Immature natural killer cell (primary cell): ENCODE results near the gene SMS. TPM values are rescaled to one million over a fixed set of nuclear protein-coding genes. Genes with fewer than 3 reads are reported as not detected.

ENCODE experiments used
- DNase-seq, 3 donors: peaks; one replicate each; pipeline ENCODE4 v3.0.0; 2022; ENCODE audit warnings: mixed read lengths in 1 of 3
- H3K27ac Mint-ChIP-seq, 6 donors: one replicate each; pipeline ENCODE4 v1.8.0; 2020; ENCODE audit warnings: mixed read lengths in 6 of 6, mild to moderate bottlenecking in 5 of 6, inconsistent platforms in 4 of 6, moderate library complexity in 3 of 6
- H3K27me3 Mint-ChIP-seq, 3 donors: one replicate each; pipeline ENCODE4 v1.8.0; 2020 to 2021; ENCODE audit warnings: low read depth in 3 of 3, mild to moderate bottlenecking in 3 of 3, mixed read lengths in 3 of 3, moderate library complexity in 3 of 3, inconsistent platforms in 1 of 3
- H3K36me3 Mint-ChIP-seq, 3 donors: one replicate each; pipeline ENCODE4 v1.8.0; 2020; ENCODE audit warnings: mixed read lengths in 3 of 3, inconsistent platforms in 2 of 3, mild to moderate bottlenecking in 2 of 3
- H3K4me1 Mint-ChIP-seq, 2 donors: one replicate each; pipeline ENCODE4 v1.8.0; 2020; ENCODE audit warnings: inconsistent platforms in 2 of 2, mild to moderate bottlenecking in 2 of 2, mixed read lengths in 2 of 2, moderate library complexity in 1 of 2
- H3K4me3 Mint-ChIP-seq, 5 donors: one replicate each; pipeline ENCODE4 v1.8.0; 2020; ENCODE audit warnings: mild to moderate bottlenecking in 5 of 5, mixed read lengths in 5 of 5, inconsistent platforms in 3 of 5, moderate library complexity in 3 of 5
- H3K9me3 Mint-ChIP-seq, 6 donors: one replicate each; pipeline ENCODE4 v1.8.0; 2020; ENCODE audit warnings: mild to moderate bottlenecking in 6 of 6, mixed read lengths in 6 of 6, inconsistent platforms in 4 of 6, moderate library complexity in 3 of 6
- polyA plus RNA-seq, 3 donors: library from polyadenylated mRNA; unstranded; fragments of 300-500 nt; fragmentation: Illumina TruSeq; gene quantifications; one replicate each; pipeline ENCODE4 v1.2.3, GENCODE V29; 2021

SMS gene
- 10 to 100 TPM; 42.6 to 84.1 (median 55.7) TPM for polyA plus RNA-seq

DNA sequence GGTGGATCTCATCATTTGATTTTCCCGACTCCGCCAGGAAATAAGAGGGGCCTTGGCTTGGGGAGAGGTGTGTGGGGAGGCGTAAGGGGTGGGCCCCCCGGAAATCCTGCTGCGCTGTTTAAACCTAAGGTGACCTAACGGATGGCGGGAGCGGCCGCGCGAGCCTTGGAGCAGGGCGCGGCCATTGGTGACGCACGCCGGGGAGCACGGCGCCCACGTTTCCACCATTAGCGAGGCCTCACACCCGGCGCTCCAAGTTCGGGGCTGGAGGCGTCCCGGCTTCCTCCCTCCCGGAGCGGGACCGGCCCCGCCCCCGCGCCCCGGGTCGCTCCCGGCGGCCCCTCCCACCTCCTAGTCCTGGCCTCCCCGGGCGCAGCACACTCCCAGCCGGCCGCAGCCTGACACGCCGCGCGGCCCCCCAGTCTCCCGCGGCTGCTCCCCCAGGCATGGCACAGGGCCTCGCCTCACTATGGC, at the start of gene SMS:
SMS (plus strand) TSS at position 354 of the 474 bp plus-strand sequence; CDS start at position 470, 116 bp downstream.
- Mint-ChIP-seq H3K4me3 (peak within 1 kb of the TSS; percentile 83 to 90 (median 88)), H3K27me3 (peaks cover 2 to 10% (median 3%) of the 10 kb centered on the region in 3 donors), H3K9me3 (no peaks in the 10 kb centered on the region), H3K36me3 (no peaks in the 10 kb centered on the region), H3K27ac (peak within 1 kb of the TSS; percentile 44 to 89 (median 86)), H3K4me1 (peaks cover 25 to 35% of the 10 kb centered on the region in 2 donors)
- DNase-seq, result peak; percentile 22 to 38 (median 35)

DNA sequence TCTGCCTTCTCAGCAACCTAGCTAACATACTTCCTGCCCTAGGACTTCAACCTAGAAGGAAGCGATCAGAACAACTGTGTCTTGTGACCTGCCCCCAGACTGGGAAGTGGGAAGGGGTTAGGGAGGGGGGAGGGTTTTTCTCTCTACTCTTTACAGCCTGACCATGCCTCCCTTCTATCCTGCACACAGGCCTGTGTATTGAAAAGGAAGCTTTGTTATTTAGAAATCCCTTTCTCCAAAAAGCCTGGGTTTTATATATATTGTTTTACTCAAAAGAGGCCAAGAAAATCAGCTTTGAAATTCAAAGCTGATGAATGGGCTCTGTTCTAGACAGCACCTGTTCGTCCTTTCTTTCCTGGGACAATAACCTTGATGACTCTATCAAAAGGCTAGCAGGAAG, 35.2 kb upstream of the SMS start:
- no peak overlapping the region for H3K4me3 Mint-ChIP-seq
- no peaks in the 10 kb centered on the region for H3K4me1 Mint-ChIP-seq
- H3K9me3 Mint-ChIP-seq, result no peaks in the 10 kb centered on the region
- no peaks in the 10 kb centered on the region for H3K27me3 Mint-ChIP-seq
- H3K27ac Mint-ChIP-seq, result no peak overlapping the region
- DNase-seq, result no peak
- no peaks in the 10 kb centered on the region for H3K36me3 Mint-ChIP-seq

DNA sequence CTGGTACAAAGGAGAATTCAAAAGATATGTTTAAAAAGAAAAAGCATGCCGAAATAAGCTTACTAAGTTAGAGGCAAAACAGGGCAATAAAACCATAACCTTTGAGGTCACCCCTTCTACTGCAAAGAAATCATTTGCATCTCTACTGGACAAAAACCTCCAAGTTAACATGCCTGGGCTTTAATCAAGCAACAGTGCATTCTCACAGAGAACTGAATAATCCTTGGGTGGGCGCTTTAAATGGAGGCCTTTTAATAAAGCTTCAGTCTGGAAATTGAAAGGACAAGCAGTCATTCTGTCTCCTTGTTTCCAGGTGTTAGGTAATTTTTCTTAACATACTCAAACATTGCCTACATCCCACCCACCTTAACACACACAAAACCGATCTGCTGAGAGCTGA, 34.6 kb upstream of the SMS start:
- DNase-seq, result no peak
- Mint-ChIP-seq H3K36me3 (peaks cover 0 to under 1% (median 0%) of the 10 kb centered on the region in 3 donors), H3K4me1 (no peaks in the 10 kb centered on the region), H3K27me3 (peaks cover 0 to 2% (median 0%) of the 10 kb centered on the region in 3 donors), H3K9me3 (no peaks in the 10 kb centered on the region), H3K27ac (no peak overlapping the region), H3K4me3 (no peak overlapping the region)

DNA sequence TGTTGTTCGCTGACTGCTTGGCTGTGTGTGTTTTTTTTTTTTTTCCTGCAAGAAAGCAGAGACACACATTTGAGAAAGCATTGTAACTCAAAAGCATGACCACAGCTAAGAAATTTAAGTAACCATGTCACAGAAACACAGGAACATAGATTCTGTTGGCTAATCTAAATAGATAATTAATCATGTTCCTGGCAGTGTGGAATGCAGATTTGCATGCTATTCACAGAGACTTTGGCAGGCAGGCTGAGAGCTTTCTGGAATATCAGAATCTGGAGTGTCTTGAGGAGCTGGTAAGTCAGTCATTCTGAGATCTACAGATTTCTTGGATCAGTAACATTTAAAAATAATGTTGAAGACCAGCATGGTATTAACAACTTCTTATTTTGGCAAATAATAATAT, 33.2 kb upstream of the SMS start:
- no peak overlapping the region for H3K27ac Mint-ChIP-seq

DNA sequence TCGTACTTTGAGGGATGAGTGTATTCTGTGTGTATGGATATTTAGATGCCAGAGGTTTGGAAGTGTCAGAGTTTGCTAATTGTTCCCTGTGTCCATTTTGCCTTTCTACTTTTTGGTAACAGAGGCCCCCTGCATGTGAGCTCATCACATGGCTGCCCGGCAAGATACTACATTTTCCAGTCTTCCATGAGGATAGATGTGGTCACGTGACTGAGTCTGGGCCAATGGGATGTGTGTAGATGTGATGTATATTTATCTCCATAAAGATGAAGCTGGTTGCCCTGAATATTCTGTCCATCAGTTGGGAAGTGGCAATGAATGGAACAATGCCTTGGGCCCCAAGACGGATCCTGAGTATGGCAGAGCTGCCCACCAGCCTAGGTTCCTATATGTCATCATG, 29.0 kb upstream of the SMS start:
- Mint-ChIP-seq H3K27ac (no peak overlapping the region), H3K4me3 (no peak overlapping the region), H3K27me3 (peaks cover 0 to 8% (median 2%) of the 10 kb centered on the region in 3 donors), H3K9me3 (no peaks in the 10 kb centered on the region), H3K36me3 (peaks cover 0 to 4% (median 0%) of the 10 kb centered on the region in 3 donors), H3K4me1 (no peaks in the 10 kb centered on the region)
- DNase-seq, result no peak

More for the DNA sequence above, 33.2 kb upstream of the SMS start:
- H3K9me3 Mint-ChIP-seq, result no peaks in the 10 kb centered on the region
- DNase-seq, result no peak
- H3K27me3 Mint-ChIP-seq, result peaks cover 0 to 6% (median 0%) of the 10 kb centered on the region in 3 donors
- no peaks in the 10 kb centered on the region for H3K4me1 Mint-ChIP-seq
- H3K4me3 Mint-ChIP-seq, result no peak overlapping the region
- H3K36me3 Mint-ChIP-seq, result peaks cover 0 to 4% (median 0%) of the 10 kb centered on the region in 3 donors

DNA sequence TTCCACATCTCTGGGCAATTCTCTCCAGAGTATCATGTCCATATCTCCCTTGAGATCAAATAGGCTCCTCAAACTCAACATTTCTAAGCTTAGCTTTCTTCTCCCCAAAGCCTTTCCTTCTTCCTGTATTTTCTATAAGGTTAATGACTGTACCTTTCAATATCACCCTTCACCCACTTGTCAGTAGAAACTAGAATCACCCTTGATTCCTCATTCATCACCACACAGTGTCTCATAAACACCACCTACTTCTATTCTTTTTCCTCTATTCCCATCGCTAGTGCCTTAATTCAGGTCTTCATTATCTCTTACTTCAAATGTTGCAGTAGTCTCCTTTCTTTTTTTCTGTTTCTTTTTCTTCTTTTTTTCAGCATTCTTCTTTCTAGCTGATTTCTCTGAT, 28.3 kb upstream of the SMS start:
- no peaks in the 10 kb centered on the region for H3K9me3 Mint-ChIP-seq
- peaks cover 0 to 4% (median 0%) of the 10 kb centered on the region in 3 donors for H3K36me3 Mint-ChIP-seq
- H3K4me1 Mint-ChIP-seq, result no peaks in the 10 kb centered on the region
- H3K4me3 Mint-ChIP-seq, result no peak overlapping the region
- H3K27ac Mint-ChIP-seq, result peak overlapping the region in 1 of 6 donors; percentile 80
- no peak for DNase-seq
- peaks cover 0 to 8% (median 2%) of the 10 kb centered on the region in 3 donors for H3K27me3 Mint-ChIP-seq

DNA sequence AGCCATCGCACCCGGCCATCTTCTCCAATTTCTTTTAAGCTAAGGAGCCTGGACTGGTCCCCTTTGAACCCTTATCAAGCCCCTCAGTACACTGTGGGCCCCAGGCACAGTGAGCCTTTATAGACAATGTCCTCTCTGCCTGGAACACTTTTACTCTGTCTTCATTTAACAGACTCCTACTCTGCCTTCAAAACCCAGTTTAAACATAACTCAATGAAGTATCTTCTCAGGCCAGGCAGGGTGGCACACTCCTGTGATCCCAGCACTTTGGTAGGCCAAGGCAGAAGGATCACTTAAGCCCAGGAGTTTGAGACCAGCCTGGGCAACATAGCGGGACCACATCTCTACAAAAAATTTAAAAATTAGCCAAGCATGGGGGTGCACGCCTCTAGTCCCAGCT, 27.5 kb upstream of the SMS start:
- H3K4me1 Mint-ChIP-seq, result no peaks in the 10 kb centered on the region
- DNase-seq, result no peak
- no peak overlapping the region for H3K4me3 Mint-ChIP-seq

DNA sequence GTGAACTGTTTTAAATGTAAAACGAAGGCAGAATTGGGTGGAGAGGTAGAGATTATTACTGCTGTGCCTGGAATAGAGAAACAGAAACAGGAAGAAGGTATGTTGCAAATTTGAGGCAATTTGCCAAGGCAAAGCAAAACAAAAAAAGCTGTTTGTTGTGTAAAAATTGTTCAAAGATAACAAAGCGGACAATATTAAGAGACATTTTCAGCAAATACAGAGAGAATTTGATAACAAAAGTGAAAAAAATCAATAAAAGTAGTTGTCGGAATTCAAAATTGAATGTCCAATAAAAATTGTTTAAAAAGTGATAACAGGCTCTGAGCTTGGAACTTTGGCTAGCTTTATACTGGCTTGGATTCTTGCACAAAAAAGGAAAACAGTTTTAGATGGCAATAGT, 14.4 kb upstream of the SMS start:
- peaks cover 0 to 5% of the 10 kb centered on the region in 2 donors for H3K4me1 Mint-ChIP-seq
- no peaks in the 10 kb centered on the region for H3K9me3 Mint-ChIP-seq
- peaks cover 0 to 3% (median 0%) of the 10 kb centered on the region in 3 donors for H3K36me3 Mint-ChIP-seq
- H3K4me3 Mint-ChIP-seq, result no peak overlapping the region
- H3K27ac Mint-ChIP-seq, result no peak overlapping the region
- DNase-seq, result no peak
- H3K27me3 Mint-ChIP-seq, result peaks cover 0 to 6% (median 2%) of the 10 kb centered on the region in 3 donors

More for the DNA sequence above, 27.5 kb upstream of the SMS start:
- Mint-ChIP-seq H3K27ac (no peak overlapping the region), H3K27me3 (peaks cover 0 to 8% (median 2%) of the 10 kb centered on the region in 3 donors), H3K9me3 (no peaks in the 10 kb centered on the region), H3K36me3 (peaks cover 0 to 4% (median 0%) of the 10 kb centered on the region in 3 donors)

DNA sequence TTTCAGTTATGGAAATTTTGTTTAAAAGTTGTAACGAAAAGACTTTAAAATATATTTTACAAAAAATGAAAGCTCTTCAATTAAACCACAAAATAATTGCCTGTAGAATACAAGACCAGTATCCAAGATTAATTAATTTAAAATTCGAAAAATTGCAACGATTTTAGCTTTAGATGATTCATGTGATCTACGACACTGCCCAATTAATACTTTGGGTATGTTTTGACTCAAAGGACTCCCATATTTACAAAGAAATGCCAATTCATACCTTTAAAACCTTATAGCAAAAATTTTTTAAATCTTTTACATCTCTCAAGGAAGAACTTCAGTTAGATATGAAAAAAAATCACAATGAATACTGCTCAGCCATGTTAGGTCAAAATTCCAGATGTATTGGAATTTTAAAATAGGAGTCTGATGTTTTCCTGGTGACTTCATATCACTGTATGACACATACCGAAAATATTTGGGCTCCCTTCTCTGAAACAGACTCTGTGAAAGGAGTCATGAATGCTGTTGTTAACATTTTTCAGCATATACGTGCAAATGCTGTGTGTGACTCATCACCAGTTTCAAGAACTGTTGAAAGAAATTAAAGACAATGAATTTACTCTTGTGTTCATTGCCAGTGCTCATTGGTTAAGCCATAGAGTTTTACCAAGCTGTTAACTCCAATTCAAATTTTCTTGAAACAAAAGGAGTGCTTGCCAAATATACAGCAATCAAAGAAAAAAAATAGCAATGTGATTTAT, 13.8 kb upstream of the SMS start:
- Mint-ChIP-seq H3K4me1 (peaks cover 0 to 5% of the 10 kb centered on the region in 2 donors), H3K27ac (no peak overlapping the region), H3K9me3 (no peaks in the 10 kb centered on the region), H3K27me3 (peaks cover 0 to 6% (median 2%) of the 10 kb centered on the region in 3 donors), H3K4me3 (no peak overlapping the region), H3K36me3 (peaks cover 0 to 3% (median 0%) of the 10 kb centered on the region in 3 donors)
- no peak for DNase-seq

DNA sequence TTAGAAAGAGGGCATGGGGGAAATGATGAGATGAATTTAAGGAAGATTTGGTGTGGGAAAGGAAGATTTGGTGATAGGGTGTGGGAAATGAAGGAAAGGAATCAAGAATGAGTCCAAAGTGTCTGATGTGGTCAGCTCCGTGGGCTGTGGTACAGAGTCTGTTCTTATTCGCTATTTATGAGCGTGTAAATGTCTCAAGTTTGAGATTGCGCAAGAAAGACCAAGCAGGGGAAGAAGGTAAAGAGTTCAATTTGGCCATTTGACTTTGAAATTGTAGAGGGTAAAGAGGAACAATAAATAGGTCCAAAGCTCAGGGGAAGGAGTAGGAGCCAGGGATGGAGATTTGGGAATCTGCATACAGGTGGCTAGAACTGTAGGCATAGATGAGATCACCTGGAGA, 11.3 kb upstream of the SMS start:
- peaks cover 0 to 5% of the 10 kb centered on the region in 2 donors for H3K4me1 Mint-ChIP-seq
- H3K4me3 Mint-ChIP-seq, result no peak overlapping the region

DNA sequence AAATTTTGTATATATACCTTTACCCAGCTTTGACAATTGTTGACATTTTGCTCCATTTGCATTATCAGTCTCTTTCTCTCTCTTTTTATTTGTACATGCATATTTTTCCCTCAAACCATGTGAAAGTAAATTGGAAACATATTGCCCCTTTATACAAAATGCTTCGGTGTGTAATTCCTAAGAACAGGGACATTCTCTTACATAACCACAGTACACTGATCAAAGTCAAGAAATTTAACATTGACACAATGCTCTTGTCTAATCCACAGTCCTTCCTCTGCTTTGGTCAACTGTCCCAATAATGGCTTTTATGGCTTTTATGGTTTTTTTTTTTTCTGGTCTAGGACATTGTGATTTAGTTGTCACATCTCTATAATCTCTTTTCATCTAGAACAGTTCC, 9.5 kb upstream of the SMS start:
- Mint-ChIP-seq H3K27me3 (peaks cover 0 to 6% (median 2%) of the 10 kb centered on the region in 3 donors), H3K36me3 (peaks cover 0 to 3% (median 0%) of the 10 kb centered on the region in 3 donors), H3K4me1 (peaks cover 0 to 5% of the 10 kb centered on the region in 2 donors), H3K27ac (no peak overlapping the region), H3K4me3 (no peak overlapping the region), H3K9me3 (no peaks in the 10 kb centered on the region)
- DNase-seq, result no peak

More for the DNA sequence above, 11.3 kb upstream of the SMS start:
- Mint-ChIP-seq H3K36me3 (peaks cover 0 to 3% (median 0%) of the 10 kb centered on the region in 3 donors), H3K9me3 (no peaks in the 10 kb centered on the region), H3K27me3 (peaks cover 0 to 6% (median 2%) of the 10 kb centered on the region in 3 donors), H3K27ac (no peak overlapping the region)
- no peak for DNase-seq

DNA sequence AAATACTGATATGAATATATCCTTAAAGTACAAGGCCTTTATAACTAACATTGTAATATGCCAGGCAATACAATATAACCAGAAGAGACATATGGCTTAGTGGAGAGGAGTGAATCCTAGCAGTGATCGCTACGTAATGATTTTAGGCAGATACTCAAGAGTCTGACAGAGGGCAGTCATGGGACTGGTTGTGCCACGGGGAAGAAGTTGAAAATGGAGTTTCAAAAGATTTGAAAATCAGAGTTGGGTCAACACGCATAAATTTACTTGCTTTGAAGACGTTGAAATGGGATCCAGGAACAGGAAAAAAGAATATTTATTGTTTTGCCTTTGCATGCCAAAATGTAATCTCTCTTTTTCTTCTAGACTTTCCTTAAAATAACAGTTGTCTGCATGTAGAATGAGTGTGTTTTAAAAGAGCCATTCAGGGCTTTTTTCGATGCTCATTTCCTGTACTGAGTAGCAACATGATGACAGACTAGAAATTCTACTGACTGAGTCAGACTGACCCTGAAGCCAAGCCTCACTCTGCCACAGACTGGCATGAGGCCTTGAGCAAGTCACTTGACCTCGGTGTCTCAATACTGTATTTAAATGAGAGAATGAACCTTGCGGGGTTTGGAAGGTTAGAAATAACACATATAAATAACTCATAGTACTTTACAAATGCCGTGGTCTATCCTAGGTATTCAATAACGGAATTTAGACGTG, 8.1 kb upstream of the SMS start:
- Mint-ChIP-seq H3K27me3 (peaks cover 0 to 6% (median 2%) of the 10 kb centered on the region in 3 donors), H3K9me3 (no peaks in the 10 kb centered on the region), H3K4me3 (no peak overlapping the region), H3K4me1 (peaks cover 0 to 5% of the 10 kb centered on the region in 2 donors), H3K36me3 (peaks cover 0 to 3% (median 0%) of the 10 kb centered on the region in 3 donors), H3K27ac (no peak overlapping the region)
- no peak for DNase-seq

DNA sequence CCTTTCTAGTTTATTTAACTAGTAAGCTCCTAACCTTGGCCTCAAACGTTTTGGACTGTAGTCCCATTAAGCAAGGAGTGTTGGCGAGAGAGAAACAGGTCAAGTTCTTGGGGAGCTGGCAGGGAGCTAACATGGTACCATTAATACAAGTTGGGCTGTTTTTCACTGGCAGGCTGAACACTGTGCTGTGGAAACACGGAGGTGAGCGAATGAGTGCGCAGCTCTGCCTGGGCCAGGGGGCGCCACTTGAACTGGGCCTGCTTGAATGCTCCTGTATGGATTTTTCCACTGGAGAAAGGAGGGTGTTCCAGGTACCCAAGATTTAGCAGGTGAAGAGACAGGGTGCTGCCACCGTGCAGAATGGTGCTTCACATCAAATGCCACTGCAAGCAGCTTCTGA, 7.4 kb upstream of the SMS start:
- Mint-ChIP-seq H3K9me3 (no peaks in the 10 kb centered on the region), H3K4me3 (no peak overlapping the region), H3K4me1 (peaks cover 0 to 5% of the 10 kb centered on the region in 2 donors), H3K27me3 (peaks cover 0 to 6% (median 2%) of the 10 kb centered on the region in 3 donors), H3K36me3 (peaks cover 0 to 3% (median 0%) of the 10 kb centered on the region in 3 donors), H3K27ac (no peak overlapping the region)
- DNase-seq, result no peak

DNA sequence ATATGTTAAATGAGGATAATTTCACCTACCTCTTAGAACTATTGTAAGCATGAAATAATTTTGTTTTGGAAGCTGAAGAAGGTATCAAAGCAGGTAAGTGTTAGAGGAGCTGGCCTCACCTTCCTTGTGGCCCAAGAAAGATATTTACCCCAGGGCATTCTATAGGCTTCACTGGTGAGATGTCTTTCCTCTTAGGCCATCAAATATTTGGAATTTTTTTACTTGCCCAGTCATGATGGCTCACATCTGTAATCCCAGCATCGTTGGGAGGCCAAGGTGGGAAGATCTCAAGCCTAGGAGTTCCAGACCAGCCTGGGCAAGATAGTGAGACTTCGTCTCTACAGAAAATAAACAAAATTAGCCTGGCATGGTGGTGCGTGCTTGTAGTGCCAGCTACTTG, 6.1 kb upstream of the SMS start:
- Mint-ChIP-seq H3K4me1 (peaks cover 2 to 8% of the 10 kb centered on the region in 2 donors), H3K4me3 (no peak overlapping the region), H3K9me3 (no peaks in the 10 kb centered on the region), H3K36me3 (peaks cover 0 to 3% (median 0%) of the 10 kb centered on the region in 3 donors), H3K27ac (peak overlapping the region in 1 of 6 donors; percentile 13), H3K27me3 (peaks cover 0 to 2% (median 0%) of the 10 kb centered on the region in 3 donors)
- no peak for DNase-seq
